GM10266 (cell line): ENCODE results near the gene PDCD4.

Experiments used
- DNase-seq: peaks from one replicate; pipeline ENCODE4 v3.0.0; 2012; ENCODE audit errors: extremely low spot score
- TF ChIP-seq, protein P1 (sequence below): IDR thresholded peaks from 2 replicates; pipeline ENCODE4 v1.5.1; 2012; ENCODE audit warnings: mild to moderate bottlenecking, low read depth; ENCODE audit not compliant: control insufficient read depth, insufficient read depth; ENCODE audit errors: missing control alignments

Gene PDCD4

DNA sequence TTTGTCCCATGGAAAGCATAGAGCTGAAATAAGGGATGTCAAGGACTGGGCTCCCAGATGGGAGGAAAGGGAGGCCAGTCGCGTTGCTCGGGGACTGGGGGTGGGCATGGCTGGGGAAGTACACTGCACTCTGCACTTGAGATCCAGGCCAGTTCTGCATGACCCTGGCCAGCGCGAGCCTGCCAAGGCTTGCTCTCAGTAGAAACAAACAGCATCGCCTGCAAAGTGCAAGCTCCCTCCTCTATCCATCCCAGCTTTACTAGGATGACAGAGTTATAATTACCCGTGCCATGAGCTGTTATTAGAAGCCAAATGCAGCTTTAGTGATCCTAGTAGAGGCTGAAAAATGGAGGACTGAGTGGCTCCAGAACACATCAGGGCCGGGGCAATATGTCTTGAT, 43.9 kb upstream of the PDCD4 start:
- TF ChIP-seq, protein P1, sequence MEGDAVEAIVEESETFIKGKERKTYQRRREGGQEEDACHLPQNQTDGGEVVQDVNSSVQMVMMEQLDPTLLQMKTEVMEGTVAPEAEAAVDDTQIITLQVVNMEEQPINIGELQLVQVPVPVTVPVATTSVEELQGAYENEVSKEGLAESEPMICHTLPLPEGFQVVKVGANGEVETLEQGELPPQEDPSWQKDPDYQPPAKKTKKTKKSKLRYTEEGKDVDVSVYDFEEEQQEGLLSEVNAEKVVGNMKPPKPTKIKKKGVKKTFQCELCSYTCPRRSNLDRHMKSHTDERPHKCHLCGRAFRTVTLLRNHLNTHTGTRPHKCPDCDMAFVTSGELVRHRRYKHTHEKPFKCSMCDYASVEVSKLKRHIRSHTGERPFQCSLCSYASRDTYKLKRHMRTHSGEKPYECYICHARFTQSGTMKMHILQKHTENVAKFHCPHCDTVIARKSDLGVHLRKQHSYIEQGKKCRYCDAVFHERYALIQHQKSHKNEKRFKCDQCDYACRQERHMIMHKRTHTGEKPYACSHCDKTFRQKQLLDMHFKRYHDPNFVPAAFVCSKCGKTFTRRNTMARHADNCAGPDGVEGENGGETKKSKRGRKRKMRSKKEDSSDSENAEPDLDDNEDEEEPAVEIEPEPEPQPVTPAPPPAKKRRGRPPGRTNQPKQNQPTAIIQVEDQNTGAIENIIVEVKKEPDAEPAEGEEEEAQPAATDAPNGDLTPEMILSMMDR = no peak
- DNase-seq = no peak

GRCh38 chr10:110828525-110828924, 43.2 kb upstream of the PDCD4 start:
- TF ChIP-seq, protein P1 = no peak
- no peak for DNase-seq

- no peak for DNase-seq
- TF ChIP-seq, protein P1 = no peak
Observed at GRCh38 chr10:110829721-110830410, 41.9 kb upstream of the PDCD4 start.

DNA sequence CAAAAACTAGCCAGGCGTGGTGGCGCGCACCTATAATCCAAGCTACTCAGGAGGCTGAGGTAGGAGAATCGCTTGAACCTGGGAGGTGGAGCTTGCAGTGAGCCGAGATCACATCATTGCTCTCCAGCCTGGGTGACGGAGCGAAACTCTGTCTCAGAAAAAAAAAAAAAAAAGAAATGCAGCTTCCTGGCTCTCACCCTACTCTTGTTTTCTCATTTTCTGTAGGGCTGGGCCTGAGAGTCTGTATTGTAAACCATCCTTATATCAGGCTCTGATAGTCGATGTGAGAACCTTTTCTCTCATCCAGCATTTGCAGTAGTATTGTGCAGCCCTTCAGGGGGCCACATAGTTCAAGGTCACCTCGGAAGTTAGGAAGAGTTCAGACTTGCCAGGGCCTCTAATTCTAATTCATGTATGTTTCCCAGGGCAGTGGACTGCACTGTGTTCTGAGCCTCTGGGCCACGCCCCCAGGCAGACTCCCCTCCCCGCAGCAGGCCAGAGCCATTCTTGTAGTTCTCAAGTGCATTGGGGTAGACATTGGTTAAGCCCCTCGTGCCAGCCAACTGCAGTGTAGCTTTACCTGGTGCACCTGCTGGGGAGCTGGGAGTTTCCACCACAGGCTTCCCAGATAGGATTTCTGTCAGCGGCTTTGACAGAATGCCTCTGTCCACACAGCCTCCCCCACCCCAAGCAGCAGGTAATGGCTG, 38.3 kb upstream of the PDCD4 start:
- TF ChIP-seq, protein P1 = no peak
- no peak for DNase-seq

GRCh38 chr10:110833941-110834628, 37.6 kb upstream of the PDCD4 start:
- DNase-seq = no peak

DNA sequence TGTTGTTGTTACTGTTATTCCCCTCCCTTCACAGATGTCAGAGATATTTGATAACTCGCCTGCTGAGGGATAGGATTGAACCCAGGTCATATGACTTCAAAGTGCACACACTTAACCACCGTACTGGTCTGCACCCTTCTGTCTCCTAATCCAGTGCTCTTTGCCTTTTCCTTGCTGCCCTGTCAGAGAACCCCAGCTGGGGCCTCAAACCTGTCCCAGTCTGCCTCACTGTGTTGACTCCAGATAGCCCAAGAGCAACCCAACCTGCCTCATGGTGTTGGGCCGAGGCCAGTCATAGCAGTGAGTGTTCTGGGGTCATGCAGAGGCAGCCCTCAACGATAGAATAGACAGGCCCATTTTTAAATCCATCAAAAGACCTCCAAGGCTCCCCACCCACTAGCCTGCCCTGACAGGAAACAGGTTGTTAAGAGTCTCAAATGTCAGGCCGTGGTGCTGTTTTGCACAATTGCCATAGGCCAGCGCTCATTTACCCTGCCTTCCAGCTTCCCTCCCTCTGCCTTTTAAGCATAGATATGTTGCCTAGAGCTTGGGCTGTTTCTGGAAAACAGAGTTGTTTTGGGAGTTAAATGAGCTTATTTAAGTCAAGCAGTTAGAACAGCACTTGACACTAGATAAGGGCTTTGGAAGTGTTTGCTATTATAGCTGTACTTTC, 37.0 kb upstream of the PDCD4 start:
- TF ChIP-seq, protein P1 = no peak
- DNase-seq = no peak

More at GRCh38 chr10:110833941-110834628, 37.6 kb upstream of the PDCD4 start:
- TF ChIP-seq, protein P1 = no peak

DNA sequence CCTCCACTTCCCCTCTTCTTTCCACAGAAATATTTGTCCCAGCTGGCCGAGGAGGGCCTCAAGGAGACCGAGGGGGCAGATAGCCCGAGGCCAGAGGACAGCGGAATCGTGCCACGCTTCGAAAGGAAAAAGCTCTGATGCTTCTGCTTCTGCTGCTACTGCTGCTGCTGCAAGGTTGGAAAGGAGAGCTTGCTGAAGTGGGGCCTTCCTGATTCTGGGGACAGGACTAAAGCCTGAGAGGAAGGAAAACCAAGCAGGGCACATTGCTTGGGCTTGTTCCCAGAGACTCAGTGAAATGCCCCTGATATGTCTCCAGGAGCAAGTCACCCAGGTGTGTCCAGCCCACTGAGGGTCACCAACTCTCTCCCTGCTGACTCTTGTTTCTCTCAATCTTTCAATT, 35.9 kb upstream of the PDCD4 start:
- TF ChIP-seq, protein P1 = no peak
- no peak for DNase-seq
